T-cell (primary cell): ENCODE measurements around the gene CISTR. TPM values are rescaled to one million over a fixed set of nuclear protein-coding genes. Genes with fewer than 3 reads are reported as not detected.

Experiments used
- ATAC-seq, 4 experiments: fragments of 200-7000 bp in 3 of 4; fragments of 150-1000 bp in 1 of 4; cut with Tn5 transposase; replicated peaks in 1 of 4; 1 replicate in 3 of 4; 2 replicates in 1 of 4; pipeline ENCODE4 v1.10.0; 2021; ENCODE audit warnings: moderate library complexity in 3 of 4, mild to moderate bottlenecking in 2 of 4, moderate number of reproducible peaks in 1 of 4
- CTCF ChIA-PET, 2 donors: fragments of 300-600 bp; sonication (Branson Sonifier 250); formaldehyde crosslinking; loops; one replicate each; lab custom pipeline; 2022; ENCODE audit warnings: antibody characterized with exemption in 2 of 2; lab: Charles Lee
- POLR2A ChIA-PET, 2 donors: fragments of 300-600 bp; sonication (Branson Sonifier 250); formaldehyde crosslinking; loops; one replicate each; lab custom pipeline; 2022; ENCODE audit warnings: antibody characterized with exemption in 2 of 2; lab: Charles Lee
- DNase-seq, 35 experiments: peaks; one replicate each; pipeline versions ENCODE4 v3.0.0 to v3.0.0-alpha.2; 2013 to 2023
- H3K27ac ChIP-seq: one replicate; pipeline ENCODE4 v1.5.1; 2013; ENCODE audit warnings: low read length
- H3K27me3 ChIP-seq, 2 experiments: replicated peaks in 1 of 2; 1 replicate in 1 of 2; 2 replicates in 1 of 2; pipeline versions ENCODE4 v1.6.1 to v1.7.0; 2013; ENCODE audit warnings: low read length in 1 of 2, mixed read lengths in 1 of 2; ENCODE audit not compliant: control insufficient read depth in 2 of 2, insufficient read depth in 2 of 2; ENCODE audit errors: extremely low read depth in 1 of 2
- H3K36me3 ChIP-seq, 2 donors: 1 replicate in 1 of 2; 2 replicates in 1 of 2; pipeline versions ENCODE4 v1.6.1 to v1.7.0; 2013; ENCODE audit warnings: low read length in 1 of 2; ENCODE audit not compliant: control insufficient read depth in 2 of 2, insufficient read depth in 1 of 2; ENCODE audit errors: extremely low read depth in 1 of 2
- H3K4me1 ChIP-seq, 2 experiments: 1 replicate in 1 of 2; 2 replicates in 1 of 2; pipeline versions ENCODE4 v1.6.1 to v1.7.0; 2013; ENCODE audit warnings: low read length in 2 of 2, mixed read lengths in 1 of 2; ENCODE audit not compliant: insufficient read depth in 2 of 2, control insufficient read depth in 1 of 2; ENCODE audit errors: extremely low read depth in 1 of 2
- H3K4me3 ChIP-seq, 2 donors: 1 replicate in 1 of 2; 2 replicates in 1 of 2; pipeline versions ENCODE4 v1.5.1 to v1.7.0; 2013; ENCODE audit warnings: mild to moderate bottlenecking in 2 of 2, low read length in 1 of 2, moderate library complexity in 1 of 2; ENCODE audit not compliant: control insufficient read depth in 1 of 2; ENCODE audit errors: extremely low read depth in 1 of 2
- H3K9me3 ChIP-seq: 2 replicates; pipeline ENCODE4 v1.7.0; 2013
- H3K27ac Mint-ChIP-seq, 2 donors: one replicate each; pipeline ENCODE4 v1.8.0; 2020 to 2021; ENCODE audit warnings: mild to moderate bottlenecking in 2 of 2, mixed read lengths in 2 of 2
- H3K27me3 Mint-ChIP-seq, 2 donors: one replicate each; pipeline ENCODE4 v1.8.0; 2021 to 2022; ENCODE audit warnings: mixed read lengths in 2 of 2
- H3K36me3 Mint-ChIP-seq: one replicate; pipeline ENCODE4 v1.8.0; 2021; ENCODE audit warnings: mixed read lengths
- H3K4me1 Mint-ChIP-seq, 3 donors: one replicate each; pipeline ENCODE4 v1.8.0; 2020 to 2022; ENCODE audit warnings: mixed read lengths in 3 of 3, mild to moderate bottlenecking in 1 of 3
- H3K4me3 Mint-ChIP-seq, 3 donors: one replicate each; pipeline ENCODE4 v1.8.0; 2020 to 2022; ENCODE audit warnings: mild to moderate bottlenecking in 3 of 3, mixed read lengths in 3 of 3, moderate library complexity in 3 of 3
- H3K9me3 Mint-ChIP-seq, 3 donors: one replicate each; pipeline ENCODE4 v1.8.0; 2020 to 2022; ENCODE audit warnings: mixed read lengths in 3 of 3
- WGBS: methylation state at CpG from one replicate; pipeline ENCODE4 v1.1.5; 2013; ENCODE audit warnings: missing lambda C conversion rate; ENCODE audit not compliant: insufficient coverage; 5-methylcytosine and 5-hydroxymethylcytosine counted together
- total RNA-seq, 35 experiments: library from RNA in 6 of 35; stranded (reverse) in 6 of 35; fragments of 120-200 nt in 1 of 35; gene quantifications; one replicate each; pipeline versions ENCODE4 v1.2.1 to v1.2.4 and lab custom pipeline; 2013 to 2026

The CISTR gene
- total RNA-seq, 5 donors from 2014 or later (not counting 1 experiment from before 2014, with no cell fraction given) = not detected

GRCh38 chr12:53710091-53710490 is 41.7 kb downstream of the CISTR start:
- Histone ChIP-seq H3K27me3 (peaks cover 4 to 21% of the 10 kb centered on the region in 2 experiments), H3K36me3 (peaks cover 0 to 24% of the 10 kb centered on the region in 2 donors), H3K4me1 (no peaks in the 10 kb centered on the region), H3K9me3 (no peaks in the 10 kb centered on the region), H3K27ac (no peak overlapping the region), H3K4me3 (no peak overlapping the region)
- Mint-ChIP-seq H3K4me3 (no peak overlapping the region), H3K4me1 (no peaks in the 10 kb centered on the region), H3K27ac (no peak overlapping the region), H3K36me3 (peaks cover 36% of the 10 kb centered on the region), H3K27me3 (peaks cover 14 to 22% of the 10 kb centered on the region in 2 donors), H3K9me3 (no peaks in the 10 kb centered on the region)
- no peak for ATAC-seq
- no peak for DNase-seq
- WGBS = 82% methylated on average over 5 of the region's 6 CpGs
- CTCF ChIA-PET = interaction anchor here in 1 of 2 donors (1.3 kb wide), 1 partner anchor 36 kb away, joined by 3 read pairs; no protein-coding TSS in a partner anchor
- POLR2A ChIA-PET = no interaction called here

DNA sequence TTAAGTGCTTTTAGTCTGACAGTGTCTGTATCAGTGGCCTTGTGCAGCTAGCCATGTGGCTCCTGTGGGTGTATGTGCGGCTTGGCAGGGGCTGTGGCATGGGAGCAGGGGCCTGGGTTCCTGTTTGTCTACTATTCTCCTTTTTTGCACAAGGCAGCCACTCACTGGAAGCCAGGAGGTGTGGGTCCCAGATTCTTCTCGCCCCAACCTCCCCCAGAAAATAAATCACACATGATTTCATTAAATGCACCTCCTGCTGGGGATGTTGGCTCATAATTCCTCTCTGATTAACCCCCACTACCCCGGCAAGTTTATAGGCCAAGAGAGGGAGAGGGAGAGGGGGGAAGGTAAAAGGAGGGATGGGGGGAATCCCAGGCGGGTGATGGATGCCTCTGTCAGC is 42.1 kb downstream of the CISTR start:
- POLR2A ChIA-PET = no interaction called here
- Histone ChIP-seq H3K27me3 (peaks cover 4 to 23% of the 10 kb centered on the region in 2 experiments), H3K27ac (no peak overlapping the region), H3K36me3 (peaks cover 0 to 19% of the 10 kb centered on the region in 2 donors), H3K4me3 (no peak overlapping the region), H3K4me1 (no peaks in the 10 kb centered on the region), H3K9me3 (no peaks in the 10 kb centered on the region)
- H3K4me3 Mint-ChIP-seq = no peak overlapping the region
- CTCF ChIA-PET = no interaction called here
- DNase-seq (no peak), ATAC-seq (no peak)
- H3K27ac Mint-ChIP-seq = no peak overlapping the region
- peaks cover 16 to 26% of the 10 kb centered on the region in 2 donors for H3K27me3 Mint-ChIP-seq
- no peaks in the 10 kb centered on the region for H3K4me1 Mint-ChIP-seq
- H3K36me3 Mint-ChIP-seq = peaks cover 32% of the 10 kb centered on the region
- no CpG with 5 or more reads among the region's 4 CpGs for WGBS
- no peaks in the 10 kb centered on the region for H3K9me3 Mint-ChIP-seq

- Histone ChIP-seq H3K4me1 (no peaks in the 10 kb centered on the region), H3K36me3 (no peaks in the 10 kb centered on the region), H3K27ac (no peak overlapping the region), H3K9me3 (no peaks in the 10 kb centered on the region), H3K4me3 (no peak overlapping the region), H3K27me3 (peaks cover 19 to 44% of the 10 kb centered on the region in 2 experiments)
- Mint-ChIP-seq H3K4me3 (no peak overlapping the region), H3K27ac (no peak overlapping the region), H3K36me3 (no peaks in the 10 kb centered on the region), H3K4me1 (peaks cover 0 to 6% (median 0%) of the 10 kb centered on the region in 3 donors), H3K9me3 (no peaks in the 10 kb centered on the region), H3K27me3 (peaks cover 43 to 60% of the 10 kb centered on the region in 2 donors)
- ATAC-seq = no peak
- CTCF ChIA-PET = interaction anchor here in 1 of 2 donors (1.5 to 1.7 kb wide), 2 partner anchors 37 to 40 kb away, joined by 6 to 7 read pairs; no protein-coding TSS in a partner anchor
- POLR2A ChIA-PET = interaction anchor here in 1 of 2 donors (0.7 kb wide), 1 partner anchor 10 kb away, joined by 3 read pairs; no protein-coding TSS in a partner anchor
- WGBS = 67% methylated on average over 1 of the region's 1 CpG
- no peak for DNase-seq
Measured at GRCh38 chr12:53706080-53706479, 45.7 kb downstream of the CISTR start.

- no CpG with 5 or more reads among the region's 4 CpGs for WGBS
- ATAC-seq (no peak), DNase-seq (no peak)
- H3K36me3 Mint-ChIP-seq = no peaks in the 10 kb centered on the region
- H3K9me3 ChIP-seq = no peaks in the 10 kb centered on the region
- H3K4me3 Mint-ChIP-seq = no peak overlapping the region
- peaks cover 0 to 6% (median 0%) of the 10 kb centered on the region in 3 donors for H3K4me1 Mint-ChIP-seq
- H3K4me3 ChIP-seq = no peak overlapping the region
- ChIA-PET POLR2A (interaction anchor here in 1 of 2 donors (0.6 kb wide), 1 partner anchor 40 kb away, joined by 3 read pairs; no protein-coding TSS in a partner anchor), CTCF (interaction anchor here (0.6 to 4.2 kb wide), 6 partner anchors 40 to 161 kb away, joined by 3 to 71 read pairs (median 6); no protein-coding TSS in a partner anchor)
- H3K27me3 ChIP-seq = peaks cover 23 to 52% of the 10 kb centered on the region in 2 experiments
- no peaks in the 10 kb centered on the region for H3K9me3 Mint-ChIP-seq
- H3K4me1 ChIP-seq = no peaks in the 10 kb centered on the region
- no peak overlapping the region for H3K27ac ChIP-seq
- H3K27ac Mint-ChIP-seq = no peak overlapping the region
- H3K36me3 ChIP-seq = no peaks in the 10 kb centered on the region
- H3K27me3 Mint-ChIP-seq = peaks cover 66 to 78% of the 10 kb centered on the region in 2 donors
Measured at GRCh38 chr12:53703756-53704155, 48.0 kb downstream of the CISTR start.

DNA sequence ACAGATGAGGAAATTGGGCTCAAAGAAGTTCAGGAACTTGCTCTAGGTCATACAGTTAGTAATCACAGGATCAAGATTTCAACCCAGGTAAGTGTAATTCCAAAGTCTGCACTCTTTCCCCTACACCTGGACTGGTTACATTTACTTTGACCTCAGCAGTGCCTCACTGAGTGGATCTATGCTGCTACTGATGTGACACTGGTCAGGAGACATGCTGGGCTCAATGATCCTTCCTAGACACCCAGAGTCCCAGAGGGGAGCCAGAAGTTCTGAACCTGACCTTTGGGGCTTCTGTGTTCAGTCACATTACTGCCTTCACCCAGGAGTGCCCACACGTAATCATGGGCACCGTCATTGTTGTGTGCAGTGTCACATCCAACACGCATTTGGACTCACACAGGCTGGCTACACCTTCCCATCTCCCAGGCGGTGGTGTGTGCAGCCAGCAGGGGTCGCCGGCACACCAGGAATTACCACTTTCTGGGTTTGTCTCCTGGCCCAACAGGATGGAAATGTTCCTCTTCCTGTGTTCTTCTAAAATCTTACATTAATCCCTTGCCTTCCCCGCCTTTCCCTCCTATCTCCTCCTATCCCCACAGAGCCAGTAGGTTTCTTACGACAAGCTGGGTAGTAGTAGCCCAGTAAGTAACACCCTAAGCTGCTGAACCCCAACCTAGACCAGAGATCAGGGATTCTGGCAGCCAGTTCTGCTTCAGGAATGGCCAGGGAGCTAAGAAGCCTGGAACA is 50.1 kb downstream of the CISTR start:
- Histone ChIP-seq H3K4me1 (peaks cover 0 to 7% of the 10 kb centered on the region in 2 experiments), H3K9me3 (no peaks in the 10 kb centered on the region), H3K27ac (no peak overlapping the region), H3K36me3 (no peaks in the 10 kb centered on the region), H3K27me3 (peaks cover 34 to 61% of the 10 kb centered on the region in 2 experiments), H3K4me3 (no peak overlapping the region)
- POLR2A ChIA-PET = interaction anchor here in 1 of 2 donors (1.2 kb wide), 1 partner anchor 44 kb away, joined by 5 read pairs; no protein-coding TSS in a partner anchor
- peaks cover 79 to 87% of the 10 kb centered on the region in 2 donors for H3K27me3 Mint-ChIP-seq
- WGBS = 3% methylated on average over 8 of the region's 8 CpGs
- CTCF ChIA-PET = interaction anchor here (0.6 to 4.2 kb wide), 7 partner anchors 26 to 55 kb away, joined by 3 to 71 read pairs (median 6); partner anchors contain the start of gene ATP5MC2 (in 1 of the 2)
- H3K27ac Mint-ChIP-seq = no peak overlapping the region
- H3K4me3 Mint-ChIP-seq = no peak overlapping the region
- ATAC-seq (peak; percentile 83 to 95 (median 91)), DNase-seq (peak; percentile 22 to 83 (median 65))
- peaks cover 4 to 13% (median 4%) of the 10 kb centered on the region in 3 donors for H3K4me1 Mint-ChIP-seq
- no peaks in the 10 kb centered on the region for H3K36me3 Mint-ChIP-seq
- no peaks in the 10 kb centered on the region for H3K9me3 Mint-ChIP-seq

DNA sequence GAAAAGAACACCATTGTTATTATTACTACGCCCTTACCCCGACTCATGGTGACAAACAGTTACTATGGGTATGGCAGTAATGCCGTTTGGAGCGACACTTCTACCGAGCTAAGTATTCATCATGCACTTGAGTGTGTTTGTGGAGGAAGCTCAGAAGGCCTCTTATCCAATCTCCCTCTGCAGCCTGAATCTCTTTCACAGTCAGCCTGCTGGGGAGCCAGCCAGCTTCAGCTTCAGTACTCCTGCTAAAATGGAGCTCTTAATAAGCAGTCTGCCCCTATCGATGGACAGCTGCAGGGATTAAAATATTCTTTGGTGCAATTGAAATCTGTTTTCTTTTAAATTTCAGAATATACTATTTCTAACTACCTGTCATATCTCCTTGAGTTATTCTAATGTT is 51.2 kb downstream of the CISTR start:
- Mint-ChIP-seq H3K36me3 (no peaks in the 10 kb centered on the region), H3K27ac (no peak overlapping the region), H3K4me1 (peaks cover 15 to 24% (median 15%) of the 10 kb centered on the region in 3 donors), H3K4me3 (no peak overlapping the region), H3K9me3 (no peaks in the 10 kb centered on the region), H3K27me3 (peaks cover 81 to 87% of the 10 kb centered on the region in 2 donors)
- no peak overlapping the region for H3K4me3 ChIP-seq
- ATAC-seq = no peak
- H3K4me1 ChIP-seq = peaks cover 3 to 18% of the 10 kb centered on the region in 2 experiments
- H3K27ac ChIP-seq = no peak overlapping the region
- POLR2A ChIA-PET = no interaction called here
- no peak for DNase-seq
- WGBS = no CpG with 5 or more reads among the region's 6 CpGs
- peaks cover 34 to 61% of the 10 kb centered on the region in 2 experiments for H3K27me3 ChIP-seq
- CTCF ChIA-PET = interaction anchor here (0.7 to 3.4 kb wide), 8 partner anchors 15 to 65 kb away, joined by 3 to 29 read pairs (median 6); no protein-coding TSS in a partner anchor
- no peaks in the 10 kb centered on the region for H3K9me3 ChIP-seq
- no peaks in the 10 kb centered on the region for H3K36me3 ChIP-seq
